B cell (primary cell): ENCODE measurements around the gene DCAF8L2.

Experiments used
- EZH2 ChIP-seq: IDR thresholded peaks from 2 replicates; pipeline ENCODE4 v1.6.1; 2012; ENCODE audit warnings: borderline replicate concordance, low read depth, mild to moderate bottlenecking, moderate library complexity, low read length; ENCODE audit not compliant: insufficient read depth, poor library complexity, severe bottlenecking
- TF ChIP-seq, protein P1 (sequence below): fragments of 200-600 bp; IDR thresholded peaks from one replicate; pipeline ENCODE4 v1.8.0; 2022; ENCODE audit warnings: antibody characterized with exemption, mild to moderate bottlenecking

DNA sequence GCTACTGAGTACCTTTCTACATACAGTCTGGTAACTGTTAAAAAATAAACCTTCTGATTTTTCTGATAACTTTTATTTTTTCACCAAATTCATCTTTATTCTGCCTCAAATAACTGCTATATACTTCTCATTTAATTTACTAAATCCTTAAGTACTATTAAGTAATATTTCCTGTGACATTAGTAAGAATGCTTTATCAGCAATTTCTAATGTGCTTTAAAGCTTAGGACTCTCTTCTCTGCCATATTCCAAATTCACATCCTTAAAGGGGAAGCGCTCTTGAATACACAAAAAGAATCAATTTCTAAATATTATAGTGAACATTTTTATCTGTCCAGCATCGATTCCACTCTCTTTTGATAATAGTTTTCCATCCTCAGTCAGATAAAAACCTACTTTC, 81.1 kb downstream of the DCAF8L2 start:
- TF ChIP-seq, protein P1, sequence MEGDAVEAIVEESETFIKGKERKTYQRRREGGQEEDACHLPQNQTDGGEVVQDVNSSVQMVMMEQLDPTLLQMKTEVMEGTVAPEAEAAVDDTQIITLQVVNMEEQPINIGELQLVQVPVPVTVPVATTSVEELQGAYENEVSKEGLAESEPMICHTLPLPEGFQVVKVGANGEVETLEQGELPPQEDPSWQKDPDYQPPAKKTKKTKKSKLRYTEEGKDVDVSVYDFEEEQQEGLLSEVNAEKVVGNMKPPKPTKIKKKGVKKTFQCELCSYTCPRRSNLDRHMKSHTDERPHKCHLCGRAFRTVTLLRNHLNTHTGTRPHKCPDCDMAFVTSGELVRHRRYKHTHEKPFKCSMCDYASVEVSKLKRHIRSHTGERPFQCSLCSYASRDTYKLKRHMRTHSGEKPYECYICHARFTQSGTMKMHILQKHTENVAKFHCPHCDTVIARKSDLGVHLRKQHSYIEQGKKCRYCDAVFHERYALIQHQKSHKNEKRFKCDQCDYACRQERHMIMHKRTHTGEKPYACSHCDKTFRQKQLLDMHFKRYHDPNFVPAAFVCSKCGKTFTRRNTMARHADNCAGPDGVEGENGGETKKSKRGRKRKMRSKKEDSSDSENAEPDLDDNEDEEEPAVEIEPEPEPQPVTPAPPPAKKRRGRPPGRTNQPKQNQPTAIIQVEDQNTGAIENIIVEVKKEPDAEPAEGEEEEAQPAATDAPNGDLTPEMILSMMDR: no peak
- TF ChIP-seq EZH2: no peak
